HEK293 (cell line): ENCODE measurements around the gene RGS9.

Experiments used
- CTCF ChIA-PET: fragments of 350-600 bp; formaldehyde crosslinking; extraction: SDS; loops from one replicate; lab custom pipeline; 2021; ENCODE audit warnings: antibody characterized with exemption; lab: Yijun Ruan, JAX
- POLR2A ChIA-PET: fragments of 300-600 bp; formaldehyde crosslinking; extraction: SDS; loops from one replicate; lab custom pipeline; 2020; ENCODE audit warnings: antibody characterized with exemption, inconsistent platforms; lab: Yijun Ruan, JAX
- H3K27ac ChIP-seq: fragments of 200-500 bp; sonication (Bioruptor generic); 2 replicates; pipeline ENCODE4 v1.5.1; 2014; ENCODE audit warnings: low read depth, low read length, control low read depth, inconsistent platforms; ENCODE audit errors: extremely low read depth
- H3K36me3 ChIP-seq, 2 experiments: fragments of 200-500 bp in 1 of 2; sonication (Bioruptor generic) in 1 of 2; 1 replicate in 1 of 2; 2 replicates in 1 of 2; pipeline ENCODE4 v1.5.1; 2014 to 2017; ENCODE audit warnings: inconsistent platforms in 2 of 2, low read length in 2 of 2; ENCODE audit not compliant: control insufficient read depth in 2 of 2, insufficient read depth in 1 of 2
- H3K4me1 ChIP-seq: fragments of 200-500 bp; sonication (Bioruptor generic); 2 replicates; pipeline ENCODE4 v1.5.1; 2014; ENCODE audit warnings: mild to moderate bottlenecking, low read length, inconsistent platforms; ENCODE audit not compliant: control insufficient read depth, insufficient read depth
- H3K4me3 ChIP-seq: 2 replicates; pipeline ENCODE4 v1.5.1; 2011; ENCODE audit warnings: low read depth, mild to moderate bottlenecking, control low read depth, low read length, moderate library complexity
- H3K9me3 ChIP-seq: fragments of 200-500 bp; sonication (Bioruptor generic); 2 replicates; pipeline ENCODE4 v1.5.1; 2014; ENCODE audit warnings: low read depth, low read length, inconsistent platforms; ENCODE audit not compliant: control insufficient read depth, insufficient read depth
- ELK4 ChIP-seq: IDR thresholded peaks from 2 replicates; pipeline ENCODE4 v1.6.1; 2011; ENCODE audit warnings: mild to moderate bottlenecking, low read depth, low read length, borderline replicate concordance
- GLIS1 ChIP-seq: fragments of 450-650 bp; formaldehyde crosslinking; IDR thresholded peaks from 2 replicates; pipeline ENCODE4 v1.5.1; 2016; ENCODE audit warnings: missing biosample characterization, missing genetic modification characterization
- HOXA7 ChIP-seq: sonication (generic); formaldehyde crosslinking; IDR thresholded peaks from 2 replicates; pipeline ENCODE4 v1.8.1; 2022; ENCODE audit warnings: missing genetic modification reagents, borderline replicate concordance
- HOXC10 ChIP-seq: sonication (generic); formaldehyde crosslinking; IDR thresholded peaks from 2 replicates; pipeline ENCODE4 v1.8.1; 2023; ENCODE audit warnings: mild to moderate bottlenecking, missing genetic modification reagents
- REPIN1 ChIP-seq: fragments of 450-650 bp; formaldehyde crosslinking; IDR thresholded peaks from 2 replicates; pipeline ENCODE4 v1.5.1; 2017; ENCODE audit warnings: missing biosample characterization, missing genetic modification characterization, low read depth
- SCRT1 ChIP-seq: fragments of 450-650 bp; formaldehyde crosslinking; IDR thresholded peaks from 2 replicates; pipeline ENCODE4 v1.5.1; 2016; ENCODE audit warnings: missing biosample characterization, missing genetic modification characterization, borderline replicate concordance
- SP2 ChIP-seq: fragments of 450-650 bp; formaldehyde crosslinking; IDR thresholded peaks from 2 replicates; pipeline ENCODE4 v1.5.1; 2016; ENCODE audit warnings: missing biosample characterization, missing genetic modification characterization
- ZIC2 ChIP-seq: fragments of 450-650 bp; formaldehyde crosslinking; IDR thresholded peaks from 2 replicates; pipeline ENCODE4 v1.5.1; 2016; ENCODE audit warnings: missing biosample characterization, missing genetic modification characterization
- ZNF114 ChIP-seq: fragments of 450-650 bp; formaldehyde crosslinking; IDR thresholded peaks from 2 replicates; pipeline ENCODE4 v1.5.0; 2017; ENCODE audit warnings: missing biosample characterization, missing genetic modification characterization
- ZNF157 ChIP-seq: fragments of 450-650 bp; formaldehyde crosslinking; IDR thresholded peaks from 2 replicates; pipeline ENCODE4 v1.5.1; 2016; ENCODE audit warnings: missing biosample characterization, missing genetic modification characterization
- ZNF24 ChIP-seq: fragments of 450-650 bp; formaldehyde crosslinking; IDR thresholded peaks from 2 replicates; pipeline ENCODE4 v1.5.1; 2016; ENCODE audit warnings: missing biosample characterization, missing genetic modification characterization
- ZNF354C ChIP-seq: fragments of 450-650 bp; formaldehyde crosslinking; IDR thresholded peaks from 2 replicates; pipeline ENCODE4 v1.5.1; 2016; ENCODE audit warnings: missing biosample characterization, missing genetic modification characterization, low read depth, borderline replicate concordance
- ZNF571 ChIP-seq: fragments of 450-650 bp; formaldehyde crosslinking; IDR thresholded peaks from 2 replicates; pipeline ENCODE4 v1.5.0; 2017; ENCODE audit warnings: missing biosample characterization, missing genetic modification characterization
- ZNF623 ChIP-seq: fragments of 450-650 bp; formaldehyde crosslinking; IDR thresholded peaks from 2 replicates; pipeline ENCODE4 v1.5.1; 2016; ENCODE audit warnings: missing biosample characterization, missing genetic modification characterization
- ZNF654 ChIP-seq: fragments of 450-650 bp; formaldehyde crosslinking; IDR thresholded peaks from 2 replicates; pipeline ENCODE4 v1.5.1; 2016; ENCODE audit warnings: low read depth, missing biosample characterization, missing genetic modification characterization
- ZNF701 ChIP-seq: fragments of 450-650 bp; formaldehyde crosslinking; IDR thresholded peaks from 2 replicates; pipeline ENCODE4 v1.5.1; 2016; ENCODE audit warnings: missing biosample characterization, missing genetic modification characterization
- TF ChIP-seq, protein P1 (sequence below): fragments of 450-650 bp; formaldehyde crosslinking; IDR thresholded peaks from 2 replicates; pipeline ENCODE4 v1.5.1; 2016; ENCODE audit warnings: missing biosample characterization, missing genetic modification characterization
- TF ChIP-seq, protein P2 (sequence below): fragments of 450-650 bp; formaldehyde crosslinking; IDR thresholded peaks from 2 replicates; pipeline ENCODE4 v1.5.1; 2016; ENCODE audit warnings: missing biosample characterization, missing genetic modification characterization

RGS9 gene

GRCh38 chr17:65185668-65186382 is 48.7 kb downstream of the RGS9 start (continued):
- TF ChIP-seq, protein P1, sequence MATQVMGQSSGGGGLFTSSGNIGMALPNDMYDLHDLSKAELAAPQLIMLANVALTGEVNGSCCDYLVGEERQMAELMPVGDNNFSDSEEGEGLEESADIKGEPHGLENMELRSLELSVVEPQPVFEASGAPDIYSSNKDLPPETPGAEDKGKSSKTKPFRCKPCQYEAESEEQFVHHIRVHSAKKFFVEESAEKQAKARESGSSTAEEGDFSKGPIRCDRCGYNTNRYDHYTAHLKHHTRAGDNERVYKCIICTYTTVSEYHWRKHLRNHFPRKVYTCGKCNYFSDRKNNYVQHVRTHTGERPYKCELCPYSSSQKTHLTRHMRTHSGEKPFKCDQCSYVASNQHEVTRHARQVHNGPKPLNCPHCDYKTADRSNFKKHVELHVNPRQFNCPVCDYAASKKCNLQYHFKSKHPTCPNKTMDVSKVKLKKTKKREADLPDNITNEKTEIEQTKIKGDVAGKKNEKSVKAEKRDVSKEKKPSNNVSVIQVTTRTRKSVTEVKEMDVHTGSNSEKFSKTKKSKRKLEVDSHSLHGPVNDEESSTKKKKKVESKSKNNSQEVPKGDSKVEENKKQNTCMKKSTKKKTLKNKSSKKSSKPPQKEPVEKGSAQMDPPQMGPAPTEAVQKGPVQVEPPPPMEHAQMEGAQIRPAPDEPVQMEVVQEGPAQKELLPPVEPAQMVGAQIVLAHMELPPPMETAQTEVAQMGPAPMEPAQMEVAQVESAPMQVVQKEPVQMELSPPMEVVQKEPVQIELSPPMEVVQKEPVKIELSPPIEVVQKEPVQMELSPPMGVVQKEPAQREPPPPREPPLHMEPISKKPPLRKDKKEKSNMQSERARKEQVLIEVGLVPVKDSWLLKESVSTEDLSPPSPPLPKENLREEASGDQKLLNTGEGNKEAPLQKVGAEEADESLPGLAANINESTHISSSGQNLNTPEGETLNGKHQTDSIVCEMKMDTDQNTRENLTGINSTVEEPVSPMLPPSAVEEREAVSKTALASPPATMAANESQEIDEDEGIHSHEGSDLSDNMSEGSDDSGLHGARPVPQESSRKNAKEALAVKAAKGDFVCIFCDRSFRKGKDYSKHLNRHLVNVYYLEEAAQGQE (tag by site-specific recombination), result peak; percentile 69
- TF ChIP-seq ZNF354C (tag by site-specific recombination) (peak; percentile 45; the same call in 1 of the 2 replicates), HOXA7 (CRISPR knock-in tag) (no peak), ZNF623 (tag by site-specific recombination) (peak; percentile 79), ZNF654 (tag by site-specific recombination) (peak; percentile 44)

GRCh38 chr17:65190467-65191097 is 53.4 kb downstream of the RGS9 start:
- Histone ChIP-seq H3K9me3 (no peaks in the 10 kb centered on the region), H3K27ac (no peak overlapping the region), H3K36me3 (no peaks in the 10 kb centered on the region), H3K4me1 (no peaks in the 10 kb centered on the region), H3K4me3 (no peak overlapping the region)
- CTCF ChIA-PET, result interaction anchor here (0.7 kb wide), 1 partner anchor 1325 kb away, joined by 6 read pairs; no protein-coding TSS in a partner anchor
- TF ChIP-seq ZNF571 (tag by site-specific recombination) (no peak), REPIN1 (tag by site-specific recombination) (no peak), GLIS1 (tag by site-specific recombination) (no peak), SP2 (tag by site-specific recombination) (no peak), ZNF157 (no peak), SCRT1 (tag by site-specific recombination) (no peak), ZNF24 (tag by site-specific recombination) (no peak), ZNF114 (tag by site-specific recombination) (no peak), HOXC10 (CRISPR knock-in tag) (no peak), ZNF701 (no peak)
- TF ChIP-seq, protein P2, sequence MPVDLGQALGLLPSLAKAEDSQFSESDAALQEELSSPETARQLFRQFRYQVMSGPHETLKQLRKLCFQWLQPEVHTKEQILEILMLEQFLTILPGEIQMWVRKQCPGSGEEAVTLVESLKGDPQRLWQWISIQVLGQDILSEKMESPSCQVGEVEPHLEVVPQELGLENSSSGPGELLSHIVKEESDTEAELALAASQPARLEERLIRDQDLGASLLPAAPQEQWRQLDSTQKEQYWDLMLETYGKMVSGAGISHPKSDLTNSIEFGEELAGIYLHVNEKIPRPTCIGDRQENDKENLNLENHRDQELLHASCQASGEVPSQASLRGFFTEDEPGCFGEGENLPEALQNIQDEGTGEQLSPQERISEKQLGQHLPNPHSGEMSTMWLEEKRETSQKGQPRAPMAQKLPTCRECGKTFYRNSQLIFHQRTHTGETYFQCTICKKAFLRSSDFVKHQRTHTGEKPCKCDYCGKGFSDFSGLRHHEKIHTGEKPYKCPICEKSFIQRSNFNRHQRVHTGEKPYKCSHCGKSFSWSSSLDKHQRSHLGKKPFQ (tag by site-specific recombination), result no peak
- POLR2A ChIA-PET, result no interaction called here

- TF ChIP-seq ELK4, result no peak
- TF ChIP-seq ZIC2 (tag by site-specific recombination), result peak; percentile 46; the same call in 1 of the 2 replicates
- Histone ChIP-seq H3K4me1 (no peaks in the 10 kb centered on the region), H3K9me3 (no peaks in the 10 kb centered on the region), H3K4me3 (no peak overlapping the region), H3K36me3 (no peaks in the 10 kb centered on the region), H3K27ac (no peak overlapping the region)
- ChIA-PET POLR2A (no interaction called here), CTCF (interaction anchor here (1.1 kb wide), 1 partner anchor 89 kb away, joined by 4 read pairs; no protein-coding TSS in a partner anchor)
Observed at GRCh38 chr17:65191811-65192740, 54.9 kb downstream of the RGS9 start.
